Measurements from ENCODE around the gene CDH6.

The CDH6 gene

DNA sequence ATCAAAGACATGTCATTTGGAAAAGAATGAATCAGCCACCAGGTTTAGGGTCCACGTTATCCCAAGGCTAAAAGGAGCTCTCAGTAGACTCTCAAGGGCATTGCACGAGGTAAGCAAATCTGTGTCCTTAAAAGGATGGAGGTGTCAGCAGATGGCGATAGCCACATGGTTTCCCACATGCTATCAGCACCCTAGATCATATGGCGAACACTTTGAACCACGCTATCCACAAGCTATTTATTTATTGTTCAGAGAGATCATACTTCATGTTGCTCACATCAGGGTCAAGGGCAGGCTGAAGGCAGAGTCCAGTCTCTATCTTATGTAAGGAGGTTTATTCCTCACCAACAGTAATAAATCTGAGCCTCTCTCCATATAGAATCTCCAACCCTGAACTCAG is 43.7 kb downstream of the CDH6 start:
- Histone ChIP-seq H3K27ac (no peak overlapping the region), H3K4me3 (no peak overlapping the region)

DNA sequence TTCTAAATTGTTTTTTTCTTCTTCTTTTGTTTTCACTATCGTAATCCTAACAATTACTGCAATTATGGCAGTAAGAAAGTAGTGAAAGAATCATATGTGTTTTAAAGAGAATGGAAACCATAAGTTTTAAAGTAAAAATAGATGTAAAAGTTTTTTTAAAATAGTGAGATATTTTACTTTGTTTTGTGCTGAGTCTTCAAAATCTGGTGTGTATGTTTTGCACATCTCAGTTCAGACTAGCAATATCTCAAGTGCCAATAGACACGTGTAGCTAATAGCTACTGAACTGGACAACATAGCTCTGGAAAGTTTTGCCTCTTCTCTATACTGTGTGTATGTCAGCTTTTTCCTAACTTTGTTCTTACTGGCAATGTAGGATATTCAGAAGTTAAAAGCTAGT is 45.0 kb downstream of the CDH6 start:
- Histone ChIP-seq H3K4me3 (no peak overlapping the region), H3K27ac (no peak overlapping the region)

DNA sequence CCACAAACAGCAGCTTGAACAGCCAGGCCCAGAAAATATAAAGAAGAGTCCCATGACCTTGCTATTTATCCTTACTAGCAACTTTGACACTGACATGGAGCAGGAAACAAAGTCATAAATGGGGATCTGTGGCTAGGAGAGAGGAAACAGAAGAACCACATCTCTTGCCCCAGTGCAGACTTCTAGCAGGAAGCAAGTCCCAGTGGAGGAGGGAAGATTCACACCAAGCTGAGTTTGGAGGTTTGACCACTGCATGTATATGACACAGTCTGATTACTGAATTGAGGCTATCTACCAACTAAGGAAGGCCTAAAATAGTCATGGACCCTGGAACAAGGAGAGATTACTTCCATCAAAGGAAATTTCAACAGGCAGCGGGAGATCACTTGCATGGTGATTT is 51.4 kb downstream of the CDH6 start:
- H3K4me3 ChIP-seq = no peak overlapping the region
- no peak overlapping the region for H3K27ac ChIP-seq

DNA sequence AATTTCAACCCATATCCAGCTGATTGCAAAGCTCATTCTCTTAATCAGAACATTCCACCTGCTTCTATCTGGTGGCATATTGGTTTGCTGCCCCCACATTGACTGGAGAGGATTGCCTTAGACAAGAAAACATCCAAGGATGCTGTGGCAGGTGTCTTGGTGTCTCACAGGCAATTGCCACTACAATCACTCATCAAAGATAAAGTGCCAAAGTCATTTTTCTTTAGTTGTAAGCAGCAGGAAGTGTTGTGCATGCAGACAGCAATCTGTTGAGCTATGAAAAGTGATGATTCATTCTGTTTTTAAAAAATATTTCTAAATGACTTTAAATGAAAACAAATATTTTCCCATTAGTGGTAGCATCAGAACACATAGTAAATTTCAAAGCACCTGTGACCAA is 53.9 kb downstream of the CDH6 start:
- H3K4me3 ChIP-seq = no peak overlapping the region

DNA sequence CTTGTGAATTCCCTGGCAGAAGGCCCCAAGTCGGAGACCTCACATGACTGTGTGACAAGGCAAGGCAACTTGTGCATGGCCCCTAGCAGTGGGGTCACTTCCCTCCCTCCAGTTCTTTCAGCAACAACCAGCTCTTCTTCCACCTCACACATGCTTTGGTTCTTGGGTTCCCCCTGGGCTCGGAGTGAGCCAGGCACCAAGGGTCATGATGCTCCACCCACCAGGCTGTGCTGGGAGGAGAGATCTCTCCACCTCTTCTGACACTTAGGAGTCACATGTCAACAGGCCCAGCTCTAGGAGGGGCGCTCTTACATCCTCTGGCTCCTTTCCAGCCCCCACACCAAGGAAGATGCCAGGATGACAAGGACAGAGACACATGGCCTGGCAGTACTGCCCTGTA is 56.7 kb downstream of the CDH6 start:
- Histone ChIP-seq H3K27ac (no peak overlapping the region), H3K4me3 (no peak overlapping the region)

More for the DNA sequence above, 53.9 kb downstream of the CDH6 start:
- H3K27ac ChIP-seq = no peak overlapping the region

DNA sequence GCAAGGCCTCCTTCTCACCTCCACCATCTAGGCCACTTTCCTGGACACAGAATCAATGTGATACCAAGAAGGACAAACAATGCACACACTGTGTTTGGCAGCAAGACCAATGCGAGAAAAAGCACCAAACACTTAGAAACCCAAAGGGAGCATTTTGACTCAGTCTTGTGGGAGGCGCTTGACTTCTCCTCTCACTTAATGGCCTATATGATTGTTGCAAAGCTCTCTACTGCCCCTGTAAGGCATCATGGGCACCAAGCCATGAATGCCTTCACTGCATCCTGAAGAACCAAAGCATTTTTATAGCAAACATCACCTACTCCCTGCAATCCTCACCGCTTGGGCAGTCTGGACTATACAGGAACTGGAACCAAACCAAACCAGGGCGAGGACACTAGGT is 57.5 kb downstream of the CDH6 start:
- Histone ChIP-seq H3K27ac (no peak overlapping the region), H3K4me3 (no peak overlapping the region)

DNA sequence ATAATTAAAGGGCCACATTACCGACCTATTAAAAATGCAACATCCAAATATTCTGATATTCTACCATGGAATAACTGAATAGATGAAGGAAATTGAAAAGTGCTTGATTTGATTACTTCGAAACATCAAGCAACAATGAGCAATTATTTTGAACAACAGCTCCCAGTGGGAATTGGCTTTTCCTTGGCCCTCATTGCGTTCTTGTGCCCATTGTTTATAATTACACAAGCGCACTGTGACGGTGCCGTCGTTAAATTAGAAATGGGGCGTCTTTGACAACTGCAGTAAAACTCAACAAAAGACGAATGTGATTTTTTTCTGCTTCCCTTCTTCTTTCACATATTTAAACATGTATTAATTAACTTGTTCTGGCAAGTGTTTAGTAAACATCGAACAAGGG is 61.6 kb downstream of the CDH6 start:
- Histone ChIP-seq H3K4me3 (no peak overlapping the region), H3K27ac (no peak overlapping the region)

DNA sequence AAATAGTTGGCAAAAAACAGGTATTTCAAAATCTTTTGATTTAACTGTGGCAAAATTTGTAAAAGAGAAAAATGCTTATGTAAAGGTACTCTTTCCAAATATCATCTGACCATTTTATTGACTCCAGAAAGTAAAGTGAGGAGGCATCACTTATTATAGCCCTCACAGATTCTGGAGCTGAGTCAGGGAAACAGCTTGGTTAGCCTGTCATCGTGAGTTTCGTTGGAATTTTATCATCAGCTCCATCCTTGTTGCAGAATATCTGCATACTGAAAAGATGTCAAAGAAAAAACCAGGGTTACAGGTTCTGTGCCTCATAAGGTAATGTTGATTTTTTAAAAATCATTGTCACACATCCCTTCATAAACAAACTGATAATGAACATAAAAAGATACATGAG is 74.8 kb downstream of the CDH6 start:
- H3K4me3 ChIP-seq = no peak overlapping the region
- H3K27ac ChIP-seq = no peak overlapping the region

DNA sequence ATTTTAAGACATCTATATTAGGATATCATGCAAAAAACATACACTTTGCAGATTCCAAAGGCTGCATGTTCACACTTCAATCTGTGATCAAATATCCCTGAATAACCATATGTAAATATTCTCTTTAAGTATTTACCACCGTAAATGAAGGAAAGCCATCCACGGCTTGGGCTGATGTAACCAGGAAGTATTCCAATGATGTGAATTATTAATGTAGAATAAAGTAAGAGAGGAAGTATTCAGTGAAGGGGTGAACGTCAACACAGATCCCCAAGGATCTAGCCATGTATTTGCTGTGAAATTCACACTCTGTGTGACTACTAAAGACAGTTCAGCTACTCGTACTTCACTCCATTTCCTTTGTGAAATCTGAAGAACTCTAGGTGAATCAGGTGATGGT is 75.2 kb downstream of the CDH6 start:
- no peak overlapping the region for H3K4me3 ChIP-seq
- H3K27ac ChIP-seq = no peak overlapping the region

DNA sequence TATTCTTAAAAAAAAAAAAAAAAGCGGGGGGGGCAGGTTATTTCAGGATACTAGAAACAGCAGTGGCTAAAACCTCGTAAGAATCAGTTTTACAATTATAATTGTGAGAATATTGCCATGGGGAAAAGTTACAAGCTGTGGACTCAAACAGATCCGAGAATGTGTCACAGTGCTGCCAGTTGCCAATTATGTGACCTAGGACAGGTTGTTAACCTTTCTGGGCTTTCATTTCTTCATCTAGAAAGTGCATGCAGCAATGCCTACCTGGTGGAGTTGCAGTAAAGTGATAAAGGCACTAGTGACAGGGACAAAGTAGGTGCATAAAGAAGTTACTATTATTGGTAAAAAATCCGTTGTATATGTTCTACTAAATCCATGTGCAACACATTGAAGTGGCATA is 75.8 kb downstream of the CDH6 start:
- H3K4me3 ChIP-seq = no peak overlapping the region
- H3K27ac ChIP-seq = no peak overlapping the region

DNA sequence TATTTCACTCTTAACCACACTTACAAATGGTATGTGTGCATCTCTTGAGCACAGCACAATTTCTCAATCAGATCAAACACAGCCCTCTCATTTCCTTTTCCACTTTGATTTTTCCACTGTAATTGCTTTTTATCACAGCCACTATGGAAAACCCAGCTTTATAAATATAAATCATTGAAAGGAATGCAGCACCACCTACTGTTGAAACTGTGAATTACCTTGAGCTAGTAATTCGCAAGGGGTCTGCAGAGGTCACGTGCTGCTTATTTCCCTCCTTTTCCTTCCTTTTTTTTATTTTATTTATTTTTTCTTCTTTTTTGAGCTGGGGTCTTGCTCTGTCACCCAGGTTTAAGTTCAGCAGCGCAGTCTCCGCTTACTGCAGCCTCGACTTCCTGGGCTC is 76.9 kb downstream of the CDH6 start:
- Histone ChIP-seq H3K4me3 (no peak overlapping the region), H3K27ac (no peak overlapping the region)

DNA sequence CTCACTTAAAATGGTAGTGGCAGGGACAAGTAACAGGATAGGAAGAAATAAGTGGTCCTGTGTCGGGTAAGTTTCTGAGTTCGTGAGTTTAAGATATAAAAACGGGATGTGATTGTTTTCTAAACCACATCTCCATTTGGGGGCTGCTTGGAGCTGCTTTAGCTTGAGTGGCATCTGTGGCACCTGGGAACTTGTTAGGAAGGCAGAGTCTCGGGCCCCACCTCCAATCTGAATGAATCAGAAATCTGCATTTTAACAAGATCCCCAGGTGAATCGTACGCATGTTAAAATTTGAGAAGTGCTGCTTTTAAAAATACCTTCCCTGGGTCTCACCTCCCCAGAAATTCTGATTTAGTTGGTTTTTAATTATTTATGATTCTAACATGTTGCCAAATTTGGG is 78.1 kb downstream of the CDH6 start:
- Histone ChIP-seq H3K27ac (no peak overlapping the region), H3K4me3 (no peak overlapping the region)

DNA sequence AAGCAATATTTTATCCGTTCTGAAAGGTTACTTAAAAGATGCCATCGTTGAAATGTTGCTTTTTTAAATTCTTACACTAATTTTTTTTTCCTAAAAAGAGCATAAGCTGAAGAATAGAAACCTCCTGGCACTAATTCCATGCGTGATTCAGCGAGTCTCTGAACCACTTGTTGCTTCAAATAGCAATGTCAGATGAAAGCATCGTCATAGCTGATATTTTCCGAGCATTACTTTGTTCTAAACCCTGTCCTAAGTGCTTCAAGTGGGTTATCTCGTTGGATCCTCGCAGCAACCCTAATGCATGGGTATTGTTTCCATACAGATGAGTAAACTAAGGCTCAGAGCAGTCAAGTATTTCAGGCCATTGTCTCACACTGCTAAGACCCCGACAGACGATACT is 79.7 kb downstream of the CDH6 start:
- H3K4me3 ChIP-seq = no peak overlapping the region
- H3K27ac ChIP-seq = no peak overlapping the region

DNA sequence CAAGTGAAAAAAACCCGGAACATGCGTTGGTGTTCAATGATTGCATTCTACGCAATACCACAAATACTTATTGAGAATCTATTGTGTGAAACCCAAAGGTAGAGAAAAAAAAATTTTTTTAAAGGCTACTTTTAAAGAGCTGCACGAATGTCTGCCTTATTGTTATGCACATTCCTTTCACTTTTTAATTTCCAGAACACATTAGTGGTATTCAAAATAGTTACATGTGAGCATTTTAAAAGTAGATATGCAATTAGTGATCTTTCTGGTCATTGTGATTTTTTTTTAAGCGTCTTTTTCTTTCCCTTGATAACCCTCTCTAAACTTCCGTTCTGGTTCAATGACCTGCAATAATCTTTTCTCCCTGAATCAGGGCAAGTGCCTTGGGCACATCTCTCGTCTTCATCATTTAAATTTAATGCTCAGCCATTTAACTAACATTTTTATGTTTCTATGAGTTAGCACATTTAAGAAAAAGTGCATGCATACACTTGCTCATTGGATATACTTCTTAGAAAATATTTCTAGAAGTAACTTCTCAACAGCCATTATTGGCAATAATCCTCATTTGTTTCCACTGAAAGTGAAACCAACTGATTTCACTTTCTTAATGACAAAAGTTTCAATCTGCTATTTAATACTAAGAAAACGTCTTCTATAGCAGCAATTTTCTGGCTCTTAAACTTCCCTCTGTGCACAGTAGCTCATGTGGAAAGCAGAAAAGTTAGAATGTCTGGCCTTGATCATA is 80.3 kb downstream of the CDH6 start:
- H3K4me3 ChIP-seq = peak overlapping the region in 1 of 7 experiments; percentile 32
- peak overlapping the region in 8 of 21 experiments; percentile 9 to 55 (median 40) for H3K27ac ChIP-seq

DNA sequence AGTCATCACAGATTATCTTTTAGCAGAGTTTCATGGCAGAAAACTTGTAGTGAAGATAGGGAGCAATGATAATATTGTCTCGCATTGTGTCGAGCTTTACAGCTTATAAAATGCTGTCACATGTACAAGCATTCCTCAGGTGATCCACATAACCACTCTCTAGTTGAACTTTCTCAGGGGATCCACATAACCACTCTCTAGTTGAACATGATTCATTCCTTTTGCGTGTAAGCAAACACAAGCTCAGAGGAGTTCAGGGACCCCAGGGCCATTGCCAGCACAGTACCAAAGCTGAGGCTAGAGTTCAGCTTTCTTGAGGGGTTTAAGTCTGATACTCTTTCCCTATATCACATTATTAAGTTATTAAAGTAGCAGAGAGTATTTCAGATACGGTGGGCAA is 86.7 kb downstream of the CDH6 start:
- Histone ChIP-seq H3K27ac (no peak overlapping the region), H3K4me3 (no peak overlapping the region)

DNA sequence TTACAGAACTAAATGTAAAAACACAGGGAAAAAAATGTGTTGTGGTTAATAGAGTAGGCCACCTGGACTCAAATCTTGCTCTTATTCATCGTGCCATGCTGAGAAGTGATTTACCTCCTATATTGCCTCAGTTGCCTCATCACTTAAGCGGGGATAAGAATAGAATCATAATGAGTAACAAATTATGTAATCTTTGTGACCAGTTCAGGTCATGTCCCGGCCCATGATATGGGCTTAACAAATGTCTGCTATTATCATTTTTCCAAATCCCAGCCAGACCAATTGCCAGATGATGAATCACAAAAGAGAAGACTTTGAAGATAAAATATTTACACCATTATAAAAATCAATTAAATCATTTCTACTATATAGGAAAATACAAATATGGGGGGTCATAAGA is 89.8 kb downstream of the CDH6 start:
- no peak overlapping the region for H3K27ac ChIP-seq
- no peak overlapping the region for H3K4me3 ChIP-seq

DNA sequence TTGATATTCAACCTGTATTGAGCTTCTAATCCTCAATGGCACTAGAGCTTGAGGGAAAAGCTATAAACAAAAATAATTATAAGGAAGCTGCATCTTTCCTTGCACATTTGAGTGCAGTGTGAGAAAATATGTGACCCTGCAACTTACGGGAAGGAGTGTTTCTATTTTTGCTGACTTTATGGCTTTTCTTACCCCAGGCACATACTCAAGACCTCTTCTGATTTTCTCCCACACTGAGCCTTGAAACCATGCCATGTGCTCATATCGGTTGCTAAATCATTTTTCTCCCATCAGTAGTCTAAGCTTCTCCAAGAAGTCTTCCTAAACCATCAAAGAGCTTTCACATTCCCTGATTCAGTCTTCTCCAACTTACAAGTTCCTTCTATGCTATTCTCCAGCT is 91.5 kb downstream of the CDH6 start:
- Histone ChIP-seq H3K4me3 (no peak overlapping the region), H3K27ac (no peak overlapping the region)

DNA sequence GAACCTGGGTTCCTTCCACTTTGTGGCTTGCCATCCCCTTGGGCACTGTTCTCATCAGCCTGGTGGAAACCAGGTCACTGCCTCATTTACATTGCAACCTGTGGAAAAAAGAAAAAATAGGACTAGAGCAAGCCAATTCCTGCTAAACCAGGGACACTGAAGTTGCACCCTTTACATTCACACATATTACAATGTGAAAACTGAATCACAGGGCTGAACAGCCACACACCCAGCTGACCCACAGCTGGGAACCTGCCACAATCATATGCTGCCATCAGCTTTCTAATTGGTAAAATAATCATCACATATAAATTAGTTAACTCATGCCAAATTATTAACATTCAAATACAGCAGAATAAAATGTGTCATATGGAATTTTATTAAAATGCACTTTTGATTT is 94.5 kb downstream of the CDH6 start:
- Histone ChIP-seq H3K27ac (no peak overlapping the region), H3K4me3 (no peak overlapping the region)

DNA sequence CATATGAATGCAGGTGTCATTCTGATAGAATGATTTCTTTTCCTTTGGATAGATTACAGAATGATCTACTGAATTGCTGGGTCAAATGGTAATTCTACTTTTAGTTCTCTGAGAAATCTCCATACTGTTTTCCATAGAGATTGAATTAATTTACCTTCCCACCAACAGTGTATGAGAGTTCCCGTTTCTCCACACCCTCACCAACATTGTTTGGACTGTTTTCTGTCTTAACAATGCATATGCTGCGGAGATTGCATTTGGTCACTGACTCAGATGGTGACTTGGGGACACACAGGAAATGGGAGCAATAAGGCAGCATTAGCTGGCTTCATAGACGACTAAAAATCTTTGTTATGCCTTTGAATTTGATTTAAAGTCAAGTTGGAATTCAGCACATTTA is 95.9 kb downstream of the CDH6 start:
- H3K4me3 ChIP-seq = no peak overlapping the region
- H3K27ac ChIP-seq = no peak overlapping the region

DNA sequence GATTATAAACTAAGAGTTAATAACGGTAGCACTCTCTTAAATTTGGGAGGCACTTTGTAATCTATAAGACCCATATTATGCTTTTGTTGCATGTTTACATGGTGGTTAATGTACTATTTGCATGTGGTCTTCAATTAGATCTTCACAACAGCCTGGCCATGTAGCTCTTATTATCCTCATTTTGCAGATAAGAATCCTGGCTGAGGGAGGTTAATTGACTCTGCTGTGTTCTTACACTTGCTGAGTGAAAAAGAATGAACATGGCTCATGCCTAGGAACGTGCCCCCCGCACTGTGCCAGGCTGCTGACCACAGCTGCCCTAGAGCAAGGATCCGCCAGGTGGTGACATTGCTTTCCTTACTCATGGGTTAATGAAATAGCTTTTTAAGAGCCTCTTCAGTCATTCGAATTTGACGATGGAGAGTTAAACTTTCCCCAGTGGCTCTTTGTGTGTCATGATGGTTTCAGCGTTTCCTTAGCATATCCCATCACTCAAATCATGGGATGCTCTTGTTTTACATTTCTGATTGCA is 97.9 kb downstream of the CDH6 start:
- Histone ChIP-seq H3K4me3 (no peak overlapping the region), H3K27ac (no peak overlapping the region)

DNA sequence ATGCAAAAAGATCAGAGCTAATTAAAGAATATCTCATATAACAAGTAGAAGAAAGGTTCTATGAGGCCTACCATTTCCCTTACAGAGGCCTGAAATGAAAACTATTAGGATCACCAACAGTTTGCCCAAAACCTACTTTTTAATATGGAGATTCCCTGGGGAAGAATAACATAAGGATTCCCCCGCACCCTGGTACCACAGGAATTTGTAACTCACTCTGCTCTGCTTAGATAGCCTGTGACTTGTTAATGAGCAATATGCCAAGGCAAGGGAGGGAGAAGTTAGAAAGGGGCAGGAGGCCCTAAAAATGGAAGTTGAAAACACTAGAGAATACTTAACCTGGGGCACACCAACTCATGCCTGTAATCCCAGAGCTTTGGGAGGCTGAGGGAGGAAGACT is 107.0 kb downstream of the CDH6 start:
- Histone ChIP-seq H3K27ac (no peak overlapping the region), H3K4me3 (no peak overlapping the region)

DNA sequence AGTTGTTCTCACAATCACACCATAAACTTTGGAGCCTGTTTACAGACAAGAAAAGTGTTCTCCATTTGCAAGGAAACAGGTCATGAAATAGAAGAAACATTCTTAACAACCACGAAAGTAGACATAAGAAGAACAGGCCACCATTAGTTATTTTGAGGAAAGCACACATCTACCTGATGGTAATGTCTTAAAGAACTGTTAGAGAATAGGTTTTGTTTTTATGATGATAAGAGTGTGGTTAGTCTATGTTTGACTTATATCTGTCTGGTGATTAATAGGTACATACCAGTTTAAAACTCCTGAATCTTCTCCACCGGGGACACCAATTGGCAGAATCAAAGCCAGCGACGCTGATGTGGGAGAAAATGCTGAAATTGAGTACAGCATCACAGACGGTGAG is 108.3 kb downstream of the CDH6 start:
- H3K27ac ChIP-seq = no peak overlapping the region

More for the DNA sequence above, 108.3 kb downstream of the CDH6 start:
- H3K4me3 ChIP-seq = no peak overlapping the region

Measured in skin epidermis (tissue), 12 donors.